Measurements from ENCODE around the gene NID1.
A peak's percentile ranks its signal among the peaks of the same experiment; 100 is the strongest.
"Not testable (repeated sequence)": the region's sequence is repeated elsewhere in the genome, so short reads cannot be mapped to it uniquely, and the experiment has no call there.

The NID1 gene

GRCh38 chr1:235974616-235975015, 90.3 kb downstream of the NID1 start:
- TF ChIP-seq CTCF (IDR thresholded peaks at IDR 0.05; ENCODE audit: control insufficient read depth, extremely low read depth, insufficient read depth), result no peak
- no peak for DNase-seq (ENCODE audit: low read depth)
- no peak overlapping the region for H3K4me3 ChIP-seq (ENCODE audit: low read depth, low read length)

- not testable (repeated sequence) for DNase-seq (ENCODE audit: low read depth); H3K4me3 ChIP-seq (ENCODE audit: low read depth, low read length)
Measured at GRCh38 chr1:235972691-235973090, 92.2 kb downstream of the NID1 start.

GRCh38 chr1:235972311-235972689, 92.6 kb downstream of the NID1 start:
- no peak for TF ChIP-seq CTCF (IDR thresholded peaks at IDR 0.05; ENCODE audit: control insufficient read depth, extremely low read depth, insufficient read depth)
- no peak for DNase-seq (ENCODE audit: low read depth)
- no peak overlapping the region for H3K4me3 ChIP-seq (ENCODE audit: low read depth, low read length)

- H3K4me3 ChIP-seq (ENCODE audit: low read depth, low read length), result peak overlapping the region; percentile 24
- TF ChIP-seq CTCF (IDR thresholded peaks at IDR 0.05; ENCODE audit: control insufficient read depth, extremely low read depth, insufficient read depth), result peak; percentile 88
- DNase-seq (ENCODE audit: low read depth), result peak; percentile 35
Measured at GRCh38 chr1:235971571-235972310, 93.1 kb downstream of the NID1 start.

- no peak for TF ChIP-seq CTCF (IDR thresholded peaks at IDR 0.05; ENCODE audit: control insufficient read depth, extremely low read depth, insufficient read depth)
- DNase-seq (ENCODE audit: low read depth), result no peak
- no peak overlapping the region for H3K4me3 ChIP-seq (ENCODE audit: low read depth, low read length)
Measured at GRCh38 chr1:235971020-235971419, 93.9 kb downstream of the NID1 start.

DNA sequence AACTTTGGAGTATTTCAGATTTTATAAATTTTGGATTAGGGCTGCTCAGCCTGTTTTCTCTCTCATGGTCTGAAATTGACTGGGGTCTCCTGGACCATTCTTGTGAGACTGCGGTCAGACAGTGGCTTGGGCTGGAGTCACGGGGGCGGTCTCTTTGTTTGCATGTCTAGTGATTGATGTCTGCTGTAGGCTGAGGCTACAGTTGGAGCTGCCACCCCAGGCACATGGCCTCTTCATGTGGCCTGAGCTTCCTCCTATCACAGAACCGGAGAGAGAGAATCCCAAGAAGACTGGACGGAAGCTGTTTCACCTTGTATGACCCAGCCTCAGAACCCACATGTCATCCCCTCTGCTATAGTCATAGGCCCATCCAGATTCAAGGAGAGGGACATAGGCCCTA, 96.1 kb downstream of the NID1 start:
- TF ChIP-seq CTCF (IDR thresholded peaks at IDR 0.05; ENCODE audit: control insufficient read depth, extremely low read depth, insufficient read depth), result no peak
- H3K4me3 ChIP-seq (ENCODE audit: low read depth, low read length), result no peak overlapping the region
- DNase-seq (ENCODE audit: low read depth), result no peak

DNA sequence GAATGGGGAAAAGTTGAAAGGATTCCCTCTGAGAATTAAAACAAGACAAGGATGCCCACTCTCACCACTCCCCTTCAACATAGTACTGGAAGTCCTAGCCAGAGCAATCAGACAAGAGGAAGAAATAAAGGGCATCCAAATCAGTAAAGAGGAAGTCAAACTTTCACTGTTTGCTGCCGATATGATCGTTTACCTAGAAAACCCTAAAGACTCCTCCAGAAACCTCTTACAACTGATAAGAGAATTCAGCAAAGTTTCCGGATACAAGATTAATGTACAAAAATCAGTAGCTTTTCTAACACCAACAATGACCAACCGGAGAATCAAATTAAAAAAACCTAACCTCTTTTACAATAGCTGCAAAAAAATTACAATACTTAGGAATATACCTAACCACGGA, 98.8 kb downstream of the NID1 start:
- not testable (repeated sequence) for DNase-seq (ENCODE audit: low read depth); H3K4me3 ChIP-seq (ENCODE audit: low read depth, low read length)

DNA sequence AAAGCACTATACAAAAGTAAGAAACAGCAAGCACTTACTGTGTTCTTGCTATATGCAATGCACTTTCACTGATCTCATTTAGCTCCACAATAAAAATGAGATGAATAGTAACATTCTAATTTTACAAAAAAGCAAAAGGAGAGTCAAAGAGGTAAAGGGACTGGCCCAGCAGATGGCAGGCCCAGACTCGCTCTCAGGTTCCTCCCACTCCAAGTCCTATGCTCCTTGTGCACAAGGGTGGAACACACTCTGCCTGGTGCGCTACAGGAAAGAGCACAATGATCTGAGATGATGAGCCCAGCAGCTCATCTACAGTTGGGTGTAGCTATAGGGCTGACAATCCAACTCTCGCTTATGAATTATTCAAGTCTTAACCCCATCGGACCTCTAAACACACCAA, 104.1 kb downstream of the NID1 start:
- DNase-seq (ENCODE audit: low read depth), result no peak
- no peak overlapping the region for H3K4me3 ChIP-seq (ENCODE audit: low read depth, low read length)
- TF ChIP-seq CTCF (IDR thresholded peaks at IDR 0.05; ENCODE audit: control insufficient read depth, extremely low read depth, insufficient read depth), result no peak

Data from LNCaP clone FGC (cell line).